ENCODE measurements around the gene DDHD1. TPM values are rescaled to one million over a fixed set of nuclear protein-coding genes. Genes with fewer than 3 reads are reported as not detected.
"Not testable (repeated sequence)": the region's sequence is repeated elsewhere in the genome, so short reads cannot be mapped to it uniquely, and the experiment has no call there.

The DDHD1 gene
- total and polyA plus RNA-seq, 4 donors = 20.9 to 54.4 (median 25.9) TPM

DNA sequence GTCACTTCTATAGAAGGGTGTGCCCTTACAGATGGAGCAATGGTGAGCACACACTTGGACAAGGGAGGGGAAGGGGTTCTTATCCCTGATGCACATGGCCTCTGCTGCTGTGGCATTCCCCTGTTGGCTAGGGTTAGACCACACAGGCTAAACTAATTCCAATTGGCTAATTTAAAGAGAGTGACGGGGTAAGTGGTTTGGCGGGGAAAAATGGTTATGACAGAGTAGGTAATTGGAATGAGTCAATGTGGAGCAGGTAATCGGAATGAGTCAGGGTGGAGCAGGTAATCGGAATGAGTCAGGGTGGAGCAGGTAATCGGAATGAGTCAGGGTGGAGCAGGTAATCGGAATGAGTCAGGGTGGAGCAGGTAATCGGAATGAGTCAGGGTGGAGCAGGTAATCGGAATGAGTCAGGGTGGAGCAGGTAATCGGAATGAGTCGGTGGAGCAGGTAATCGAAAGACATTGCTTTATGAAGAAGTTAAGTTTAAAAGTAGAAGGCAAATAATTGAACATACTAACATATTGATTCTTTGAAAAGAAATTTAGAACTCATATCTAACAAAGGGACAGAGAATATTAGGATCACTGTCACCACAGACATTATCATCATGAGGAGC, 28.4 kb upstream of the DDHD1 start:
- H3K4me1 ChIP-seq (ENCODE audit: control insufficient read depth, insufficient read depth, low read length); DNase-seq (ENCODE audit: low read depth in 4 of 6, low spot score in 6 of 6); H3K36me3 ChIP-seq (ENCODE audit: control insufficient read depth, insufficient read depth, low read length); H3K27me3 ChIP-seq (ENCODE audit: control insufficient read depth, insufficient read depth, low read length); H3K27ac ChIP-seq (ENCODE audit: low read depth, low read length); H3K9me3 ChIP-seq (ENCODE audit: control insufficient read depth, insufficient read depth, low read length); H3K4me3 ChIP-seq (ENCODE audit: low read depth, low read length): not testable (repeated sequence)
- WGBS (ENCODE audit: insufficient coverage) = 98% methylated on average over 5 of the region's 11 CpGs

DNA sequence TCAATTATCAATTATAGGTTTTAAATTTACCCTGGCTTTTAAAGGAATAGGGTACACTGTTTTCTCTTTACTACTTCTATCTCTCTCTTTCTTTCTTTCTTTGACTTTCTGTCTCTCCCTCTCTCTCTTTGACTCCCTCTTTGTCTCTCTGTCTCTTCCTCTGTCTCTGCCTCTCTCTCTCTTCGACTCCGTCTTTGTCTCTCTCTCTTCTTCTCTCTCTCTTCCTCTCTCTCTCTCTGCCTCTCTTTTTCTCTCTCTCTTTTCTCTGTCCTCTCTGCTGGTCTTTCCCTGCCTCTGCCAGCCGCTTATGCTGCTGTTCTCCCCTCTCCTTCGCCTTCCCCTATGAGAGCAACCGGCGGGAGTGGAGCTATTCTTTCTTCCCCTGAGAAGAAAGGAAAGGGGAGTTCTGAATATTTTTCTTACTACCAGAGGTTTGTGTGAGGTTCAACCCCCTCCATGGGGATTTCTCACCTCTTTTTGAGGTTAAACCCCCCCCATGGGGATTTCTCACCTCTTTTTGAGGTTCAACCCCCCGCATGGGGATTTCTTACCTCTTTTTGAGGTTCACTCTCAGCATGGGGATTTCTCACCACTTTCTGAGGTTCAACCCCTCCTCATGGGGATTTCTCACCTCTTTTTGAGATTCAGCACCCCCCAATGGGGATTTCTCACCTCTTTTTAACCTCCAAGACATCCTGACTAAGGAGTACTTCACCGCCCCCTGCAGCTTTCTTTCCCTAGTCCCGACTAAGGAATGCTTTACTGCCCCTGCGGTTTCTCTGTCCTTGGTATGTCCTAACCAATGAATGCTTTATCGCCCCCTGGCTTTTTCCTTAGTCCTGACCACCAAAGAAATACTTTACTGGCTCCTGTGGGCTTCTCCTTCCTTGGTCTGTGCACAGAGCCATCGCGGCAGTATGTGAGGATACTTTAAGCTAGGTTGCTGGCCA, 27.4 kb upstream of the DDHD1 start:
- no peak for DNase-seq (ENCODE audit: low read depth in 4 of 6, low spot score in 6 of 6)
- no peak overlapping the region for H3K27ac ChIP-seq (ENCODE audit: low read depth, low read length)
- no peaks in the 10 kb centered on the region for H3K4me1 ChIP-seq (ENCODE audit: control insufficient read depth, insufficient read depth, low read length)
- no peak overlapping the region for H3K4me3 ChIP-seq (ENCODE audit: low read depth, low read length)
- 83% methylated on average over 6 of the region's 13 CpGs for WGBS (ENCODE audit: insufficient coverage)
- H3K9me3 ChIP-seq (ENCODE audit: control insufficient read depth, insufficient read depth, low read length) = no peaks in the 10 kb centered on the region
- H3K36me3 ChIP-seq (ENCODE audit: control insufficient read depth, insufficient read depth, low read length) = no peaks in the 10 kb centered on the region
- H3K27me3 ChIP-seq (ENCODE audit: control insufficient read depth, insufficient read depth, low read length) = no peaks in the 10 kb centered on the region

GRCh38 chr14:53179486-53180005, 26.4 kb upstream of the DDHD1 start:
- no CpG with 5 or more reads among the region's 2 CpGs for WGBS (ENCODE audit: insufficient coverage)

DNA sequence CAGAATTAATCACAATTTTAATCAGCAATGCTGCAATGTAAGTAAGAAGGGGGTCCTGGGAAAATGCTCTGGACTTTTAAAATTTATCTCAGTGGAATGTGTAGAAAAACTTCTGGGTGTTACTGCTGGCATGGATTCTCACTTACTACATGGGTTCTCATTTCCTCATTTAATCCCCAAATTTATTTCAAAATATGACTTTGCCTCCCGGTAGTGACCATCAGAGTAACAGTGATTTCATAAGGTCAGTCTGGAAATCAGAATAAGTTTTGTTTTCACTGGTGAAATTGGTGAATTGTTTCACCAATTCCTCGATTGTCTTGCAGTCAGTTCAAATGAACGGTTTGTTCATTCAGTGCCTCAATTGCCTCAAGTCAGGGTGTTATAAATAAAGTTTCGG, 22.3 kb upstream of the DDHD1 start:
- Histone ChIP-seq H3K27ac (ENCODE audit: low read depth, low read length) (no peak overlapping the region), H3K9me3 (ENCODE audit: control insufficient read depth, insufficient read depth, low read length) (no peaks in the 10 kb centered on the region), H3K4me1 (ENCODE audit: control insufficient read depth, insufficient read depth, low read length) (no peaks in the 10 kb centered on the region), H3K4me3 (ENCODE audit: low read depth, low read length) (no peak overlapping the region), H3K27me3 (ENCODE audit: control insufficient read depth, insufficient read depth, low read length) (no peaks in the 10 kb centered on the region), H3K36me3 (ENCODE audit: control insufficient read depth, insufficient read depth, low read length) (no peaks in the 10 kb centered on the region)
- no CpG with 5 or more reads among the region's 4 CpGs for WGBS (ENCODE audit: insufficient coverage)
- DNase-seq (ENCODE audit: low read depth in 4 of 6, low spot score in 6 of 6) = no peak

More at GRCh38 chr14:53179486-53180005, 26.4 kb upstream of the DDHD1 start:
- not testable (repeated sequence) for H3K4me1 ChIP-seq (ENCODE audit: control insufficient read depth, insufficient read depth, low read length); H3K27me3 ChIP-seq (ENCODE audit: control insufficient read depth, insufficient read depth, low read length); H3K4me3 ChIP-seq (ENCODE audit: low read depth, low read length); DNase-seq (ENCODE audit: low read depth in 4 of 6, low spot score in 6 of 6); H3K27ac ChIP-seq (ENCODE audit: low read depth, low read length); H3K9me3 ChIP-seq (ENCODE audit: control insufficient read depth, insufficient read depth, low read length); H3K36me3 ChIP-seq (ENCODE audit: control insufficient read depth, insufficient read depth, low read length)

- WGBS (ENCODE audit: insufficient coverage) = 72% methylated on average over 2 of the region's 4 CpGs
- Histone ChIP-seq H3K36me3 (ENCODE audit: control insufficient read depth, insufficient read depth, low read length) (no peaks in the 10 kb centered on the region), H3K27ac (ENCODE audit: low read depth, low read length) (no peak overlapping the region), H3K4me1 (ENCODE audit: control insufficient read depth, insufficient read depth, low read length) (no peaks in the 10 kb centered on the region), H3K4me3 (ENCODE audit: low read depth, low read length) (no peak overlapping the region), H3K27me3 (ENCODE audit: control insufficient read depth, insufficient read depth, low read length) (no peaks in the 10 kb centered on the region), H3K9me3 (ENCODE audit: control insufficient read depth, insufficient read depth, low read length) (no peaks in the 10 kb centered on the region)
- DNase-seq (ENCODE audit: low read depth in 4 of 6, low spot score in 6 of 6) = no peak
These were observed 21.8 kb upstream of the DDHD1 start for GRCh38 chr14:53174918-53175317.

DNA sequence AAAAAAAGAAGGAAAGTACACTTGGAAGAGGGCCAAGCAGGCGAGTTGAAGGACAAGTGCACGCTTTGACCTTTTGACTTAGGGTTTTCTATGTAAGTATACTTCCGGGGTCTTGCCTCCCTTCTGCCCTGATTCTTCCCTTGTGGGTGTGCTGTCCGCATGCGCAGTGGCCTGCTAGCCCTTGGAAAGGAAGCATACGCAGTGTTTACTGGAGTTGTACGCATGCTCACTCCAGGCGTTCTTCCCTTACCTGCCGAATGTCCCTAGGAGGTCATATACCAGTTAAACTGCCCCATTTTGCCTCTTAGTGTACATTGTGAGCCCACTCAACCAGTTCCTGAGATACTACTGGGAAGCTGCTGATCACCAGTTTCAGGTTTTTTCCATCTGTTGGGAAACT, 15.7 kb upstream of the DDHD1 start:
- Histone ChIP-seq H3K36me3 (ENCODE audit: control insufficient read depth, insufficient read depth, low read length) (no peaks in the 10 kb centered on the region), H3K9me3 (ENCODE audit: control insufficient read depth, insufficient read depth, low read length) (no peaks in the 10 kb centered on the region), H3K4me3 (ENCODE audit: low read depth, low read length) (no peak overlapping the region), H3K4me1 (ENCODE audit: control insufficient read depth, insufficient read depth, low read length) (no peaks in the 10 kb centered on the region), H3K27ac (ENCODE audit: low read depth, low read length) (no peak overlapping the region), H3K27me3 (ENCODE audit: control insufficient read depth, insufficient read depth, low read length) (no peaks in the 10 kb centered on the region)
- WGBS (ENCODE audit: insufficient coverage) = 91% methylated on average over 9 of the region's 9 CpGs
- DNase-seq (ENCODE audit: low read depth in 4 of 6, low spot score in 6 of 6) = no peak

GRCh38 chr14:53167602-53168328, 14.6 kb upstream of the DDHD1 start:
- Histone ChIP-seq H3K9me3 (ENCODE audit: control insufficient read depth, insufficient read depth, low read length) (no peaks in the 10 kb centered on the region), H3K27ac (ENCODE audit: low read depth, low read length) (no peak overlapping the region)
- no peak for DNase-seq (ENCODE audit: low read depth in 4 of 6, low spot score in 6 of 6)

GRCh38 chr14:53161758-53162435, 8.8 kb upstream of the DDHD1 start:
- H3K9me3 ChIP-seq (ENCODE audit: control insufficient read depth, insufficient read depth, low read length) = no peaks in the 10 kb centered on the region
- H3K36me3 ChIP-seq (ENCODE audit: control insufficient read depth, insufficient read depth, low read length) = no peaks in the 10 kb centered on the region
- H3K27me3 ChIP-seq (ENCODE audit: control insufficient read depth, insufficient read depth, low read length) = no peaks in the 10 kb centered on the region
- no peak overlapping the region for H3K27ac ChIP-seq (ENCODE audit: low read depth, low read length)
- no peak overlapping the region for H3K4me3 ChIP-seq (ENCODE audit: low read depth, low read length)
- no peaks in the 10 kb centered on the region for H3K4me1 ChIP-seq (ENCODE audit: control insufficient read depth, insufficient read depth, low read length)
- 88% methylated on average over 2 of the region's 2 CpGs for WGBS (ENCODE audit: insufficient coverage)
- no peak for DNase-seq (ENCODE audit: low read depth in 4 of 6, low spot score in 6 of 6)

More at GRCh38 chr14:53167602-53168328, 14.6 kb upstream of the DDHD1 start:
- no peaks in the 10 kb centered on the region for H3K36me3 ChIP-seq (ENCODE audit: control insufficient read depth, insufficient read depth, low read length)
- H3K4me1 ChIP-seq (ENCODE audit: control insufficient read depth, insufficient read depth, low read length) = no peaks in the 10 kb centered on the region
- no peak overlapping the region for H3K4me3 ChIP-seq (ENCODE audit: low read depth, low read length)
- WGBS (ENCODE audit: insufficient coverage) = 85% methylated on average over 4 of the region's 4 CpGs
- H3K27me3 ChIP-seq (ENCODE audit: control insufficient read depth, insufficient read depth, low read length) = no peaks in the 10 kb centered on the region

- Histone ChIP-seq H3K27ac (ENCODE audit: low read depth, low read length) (no peak overlapping the region), H3K27me3 (ENCODE audit: control insufficient read depth, insufficient read depth, low read length) (no peaks in the 10 kb centered on the region), H3K4me1 (ENCODE audit: control insufficient read depth, insufficient read depth, low read length) (peaks cover 12% of the 10 kb centered on the region), H3K4me3 (ENCODE audit: low read depth, low read length) (no peak overlapping the region), H3K9me3 (ENCODE audit: control insufficient read depth, insufficient read depth, low read length) (no peaks in the 10 kb centered on the region), H3K36me3 (ENCODE audit: control insufficient read depth, insufficient read depth, low read length) (no peaks in the 10 kb centered on the region)
- 67% methylated on average over 1 of the region's 4 CpGs for WGBS (ENCODE audit: insufficient coverage)
- DNase-seq (ENCODE audit: low read depth in 4 of 6, low spot score in 6 of 6) = no peak
These were observed 3.1 kb upstream of the DDHD1 start for GRCh38 chr14:53156238-53156637.
